ENCODE measurements around the gene ENOX1.

Gene ENOX1

GRCh38 chr13:43333176-43333575, 453.6 kb downstream of the ENOX1 start:
- H3K4me2 ChIP-seq (ENCODE audit: low read length) = no peak overlapping the region

GRCh38 chr13:43331672-43332071, 455.1 kb downstream of the ENOX1 start:
- no peak overlapping the region for H2AFZ ChIP-seq (ENCODE audit: low read length)
- no peaks in the 10 kb centered on the region for H3K36me3 ChIP-seq (ENCODE audit: insufficient read depth, low read length)
- H3K4me1 ChIP-seq (ENCODE audit: insufficient read depth, low read length, severe bottlenecking) = no peaks in the 10 kb centered on the region
- TF ChIP-seq CTCF (IDR thresholded peaks at IDR 0.05; ENCODE audit: low read length) (no peak), EZH2 (IDR thresholded peaks at IDR 0.05; ENCODE audit: borderline replicate concordance, low read length) (no peak)
- H3K4me2 ChIP-seq (ENCODE audit: low read length) = no peak overlapping the region
- H3K79me2 ChIP-seq (ENCODE audit: insufficient read depth, low read length) = no peaks in the 10 kb centered on the region
- no peaks in the 10 kb centered on the region for H3K27me3 ChIP-seq (ENCODE audit: insufficient read depth, low read length)
- no peaks in the 10 kb centered on the region for H4K20me1 ChIP-seq (ENCODE audit: insufficient read depth, low read length)
- H3K4me3 ChIP-seq (ENCODE audit: low read depth, low read length, poor library complexity, severe bottlenecking) = no peak overlapping the region
- H3K27ac ChIP-seq (ENCODE audit: low read depth, low read length, poor library complexity, severe bottlenecking) = no peak overlapping the region
- H3K9me2 ChIP-seq (ENCODE audit: low read depth, low read length) = no peaks in the 10 kb centered on the region
- H3K9me3 ChIP-seq (ENCODE audit: low read length) = no peaks in the 10 kb centered on the region
- no peak overlapping the region for H3K9ac ChIP-seq (ENCODE audit: low read length)
- H3F3A ChIP-seq (ENCODE audit: insufficient read depth, low read length) = no peaks in the 10 kb centered on the region

More at GRCh38 chr13:43333176-43333575, 453.6 kb downstream of the ENOX1 start:
- Histone ChIP-seq H3K36me3 (ENCODE audit: insufficient read depth, low read length) (no peaks in the 10 kb centered on the region), H2AFZ (ENCODE audit: low read length) (no peak overlapping the region), H3K4me3 (ENCODE audit: low read depth, low read length, poor library complexity, severe bottlenecking) (no peak overlapping the region), H3K79me2 (ENCODE audit: insufficient read depth, low read length) (no peaks in the 10 kb centered on the region), H3K4me1 (ENCODE audit: insufficient read depth, low read length, severe bottlenecking) (no peaks in the 10 kb centered on the region), H4K20me1 (ENCODE audit: insufficient read depth, low read length) (no peaks in the 10 kb centered on the region), H3F3A (ENCODE audit: insufficient read depth, low read length) (no peaks in the 10 kb centered on the region), H3K9ac (ENCODE audit: low read length) (no peak overlapping the region), H3K27ac (ENCODE audit: low read depth, low read length, poor library complexity, severe bottlenecking) (no peak overlapping the region), H3K27me3 (ENCODE audit: insufficient read depth, low read length) (no peaks in the 10 kb centered on the region), H3K9me3 (ENCODE audit: low read length) (no peaks in the 10 kb centered on the region), H3K9me2 (ENCODE audit: low read depth, low read length) (no peaks in the 10 kb centered on the region)
- no peak for TF ChIP-seq EZH2 (IDR thresholded peaks at IDR 0.05; ENCODE audit: borderline replicate concordance, low read length)
- no peak for TF ChIP-seq CTCF (IDR thresholded peaks at IDR 0.05; ENCODE audit: low read length)

GRCh38 chr13:43329702-43330101, 457.1 kb downstream of the ENOX1 start:
- no peaks in the 10 kb centered on the region for H3K4me1 ChIP-seq (ENCODE audit: insufficient read depth, low read length, severe bottlenecking)
- no peaks in the 10 kb centered on the region for H3K9me2 ChIP-seq (ENCODE audit: low read depth, low read length)
- no peaks in the 10 kb centered on the region for H3K27me3 ChIP-seq (ENCODE audit: insufficient read depth, low read length)
- no peaks in the 10 kb centered on the region for H3K79me2 ChIP-seq (ENCODE audit: insufficient read depth, low read length)
- H3K36me3 ChIP-seq (ENCODE audit: insufficient read depth, low read length) = no peaks in the 10 kb centered on the region
- H3K9ac ChIP-seq (ENCODE audit: low read length) = no peak overlapping the region
- H3K4me2 ChIP-seq (ENCODE audit: low read length) = no peak overlapping the region
- no peak overlapping the region for H3K4me3 ChIP-seq (ENCODE audit: low read depth, low read length, poor library complexity, severe bottlenecking)
- H4K20me1 ChIP-seq (ENCODE audit: insufficient read depth, low read length) = no peaks in the 10 kb centered on the region
- TF ChIP-seq EZH2 (IDR thresholded peaks at IDR 0.05; ENCODE audit: borderline replicate concordance, low read length) (no peak), CTCF (IDR thresholded peaks at IDR 0.05; ENCODE audit: low read length) (no peak)
- H3F3A ChIP-seq (ENCODE audit: insufficient read depth, low read length) = no peaks in the 10 kb centered on the region
- no peaks in the 10 kb centered on the region for H3K9me3 ChIP-seq (ENCODE audit: low read length)
- H3K27ac ChIP-seq (ENCODE audit: low read depth, low read length, poor library complexity, severe bottlenecking) = no peak overlapping the region
- no peak overlapping the region for H2AFZ ChIP-seq (ENCODE audit: low read length)

Data from OCI-LY1 (cell line).